Neural progenitor cell (in vitro differentiated cells): Measurements from ENCODE around the gene FBN2.

Source experiments
- CTCF ChIP-seq: fragments of 200-600 bp; sonication (generic); IDR thresholded peaks from 2 replicates; pipeline ENCODE4 v1.5.1; 2017; ENCODE audit warnings: antibody characterized with exemption, mild to moderate bottlenecking
- EZH2 ChIP-seq: fragments of 200-600 bp; sonication (generic); IDR thresholded peaks from 2 replicates; pipeline ENCODE4 v1.6.1; 2017; ENCODE audit warnings: antibody characterized with exemption, mild to moderate bottlenecking, moderate library complexity
- EZH2phosphoT487 ChIP-seq: fragments of 200-600 bp; sonication (generic); IDR thresholded peaks from 2 replicates; pipeline ENCODE4 v1.6.1; 2017; ENCODE audit warnings: antibody characterized with exemption

DNA sequence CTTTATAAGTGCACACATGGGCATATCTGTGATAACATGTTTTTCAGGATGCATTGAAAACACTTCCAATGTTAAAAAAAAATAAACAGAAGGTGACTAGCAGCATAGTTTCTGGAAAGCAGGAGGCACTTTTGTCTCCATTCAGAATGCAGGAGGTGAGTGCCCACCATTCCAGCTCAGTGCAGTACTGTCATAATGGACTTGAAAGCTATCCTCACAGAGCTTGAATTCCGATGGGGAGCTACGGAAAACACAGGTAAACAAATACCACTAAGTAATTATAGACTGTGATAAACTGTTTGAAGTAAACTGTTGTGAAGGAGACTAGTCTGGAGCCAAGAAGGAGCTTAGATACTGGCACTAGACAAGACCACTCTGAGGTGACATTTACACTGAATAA, 9.9 kb downstream of the FBN2 start:
- TF ChIP-seq CTCF (no peak), EZH2 (no peak), EZH2phosphoT487 (no peak)
